ENCODE measurements around the gene NPW.

Gene NPW

DNA sequence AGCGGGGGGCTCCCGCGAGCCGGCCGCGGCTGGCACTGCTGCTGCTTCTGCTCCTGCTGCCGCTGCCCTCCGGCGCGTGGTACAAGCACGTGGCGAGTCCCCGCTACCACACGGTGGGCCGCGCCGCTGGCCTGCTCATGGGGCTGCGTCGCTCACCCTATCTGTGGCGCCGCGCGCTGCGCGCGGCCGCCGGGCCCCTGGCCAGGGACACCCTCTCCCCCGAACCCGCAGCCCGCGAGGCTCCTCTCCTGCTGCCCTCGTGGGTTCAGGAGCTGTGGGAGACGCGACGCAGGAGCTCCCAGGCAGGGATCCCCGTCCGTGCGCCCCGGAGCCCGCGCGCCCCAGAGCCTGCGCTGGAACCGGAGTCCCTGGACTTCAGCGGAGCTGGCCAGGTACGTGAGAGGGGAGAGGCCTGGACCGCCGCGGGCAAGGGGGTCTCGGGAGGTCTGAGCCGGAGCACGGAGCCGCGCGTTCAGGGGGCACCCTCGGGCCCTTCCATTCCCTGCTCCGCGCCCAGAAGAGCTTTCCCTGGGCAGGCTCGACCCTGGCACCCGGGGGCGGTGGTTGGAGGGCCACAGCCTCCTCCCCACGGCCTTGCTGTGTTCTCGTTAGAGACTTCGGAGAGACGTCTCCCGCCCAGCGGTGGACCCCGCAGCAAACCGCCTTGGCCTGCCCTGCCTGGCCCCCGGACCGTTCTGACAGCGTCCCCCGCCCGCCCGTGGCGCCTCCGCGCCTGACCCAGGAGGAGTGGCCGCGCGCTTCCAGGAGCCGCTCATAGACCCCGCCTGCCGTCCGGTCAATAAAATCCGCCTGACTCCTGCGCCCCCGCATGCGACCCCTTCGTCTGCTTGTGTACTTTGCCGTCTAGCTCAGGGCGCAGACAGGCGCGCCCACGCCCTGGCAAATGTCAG is 591 bp downstream of the NPW start:
- no peak overlapping the region for H3K9ac ChIP-seq (ENCODE audit: low read depth, low read length)
- peak overlapping the region; percentile 45 for H3K4me3 ChIP-seq (ENCODE audit: low read length)
- peaks cover 3% of the 10 kb centered on the region for H3K27me3 ChIP-seq (ENCODE audit: control insufficient read depth, insufficient read depth, low read length)
- H3K9me3 ChIP-seq (replicated peaks; ENCODE audit: low read length), result no peaks in the 10 kb centered on the region
- peaks cover 27% of the 10 kb centered on the region for H3K4me1 ChIP-seq (ENCODE audit: control insufficient read depth, insufficient read depth, low read length)
- no peaks in the 10 kb centered on the region for H3K36me3 ChIP-seq (ENCODE audit: insufficient read depth, low read length)
- peak overlapping the region; percentile 73 for H3K4me2 ChIP-seq (ENCODE audit: low read length)

DNA sequence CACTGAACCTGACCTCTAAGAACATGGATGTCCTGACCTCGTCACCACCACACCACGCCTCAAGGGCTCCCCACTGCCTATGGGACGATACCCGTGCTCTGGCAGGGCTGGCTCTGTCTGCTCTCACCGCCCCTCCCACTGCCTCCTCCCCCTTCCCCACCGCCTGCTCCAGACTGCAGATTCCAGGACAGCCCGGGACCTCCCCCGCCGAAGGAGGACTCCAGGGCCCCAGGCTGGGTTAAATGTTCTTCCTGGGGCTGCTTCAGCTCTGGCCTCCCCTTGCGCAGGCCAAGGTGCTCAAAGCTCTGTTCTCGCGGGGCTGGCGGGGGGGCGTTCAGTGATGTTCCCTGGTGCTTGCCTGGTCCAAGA is 3.1 kb downstream of the NPW start:
- H3K9ac ChIP-seq (ENCODE audit: low read depth, low read length), result peak overlapping the region; percentile 46
- H3K9me3 ChIP-seq (replicated peaks; ENCODE audit: low read length), result no peaks in the 10 kb centered on the region
- peak overlapping the region; percentile 57 for H3K4me3 ChIP-seq (ENCODE audit: low read length)
- no peaks in the 10 kb centered on the region for H3K36me3 ChIP-seq (ENCODE audit: insufficient read depth, low read length)
- peak overlapping the region; percentile 84 for H3K4me2 ChIP-seq (ENCODE audit: low read length)
- peaks cover 3% of the 10 kb centered on the region for H3K27me3 ChIP-seq (ENCODE audit: control insufficient read depth, insufficient read depth, low read length)
- H3K4me1 ChIP-seq (ENCODE audit: control insufficient read depth, insufficient read depth, low read length), result peaks cover 37% of the 10 kb centered on the region

DNA sequence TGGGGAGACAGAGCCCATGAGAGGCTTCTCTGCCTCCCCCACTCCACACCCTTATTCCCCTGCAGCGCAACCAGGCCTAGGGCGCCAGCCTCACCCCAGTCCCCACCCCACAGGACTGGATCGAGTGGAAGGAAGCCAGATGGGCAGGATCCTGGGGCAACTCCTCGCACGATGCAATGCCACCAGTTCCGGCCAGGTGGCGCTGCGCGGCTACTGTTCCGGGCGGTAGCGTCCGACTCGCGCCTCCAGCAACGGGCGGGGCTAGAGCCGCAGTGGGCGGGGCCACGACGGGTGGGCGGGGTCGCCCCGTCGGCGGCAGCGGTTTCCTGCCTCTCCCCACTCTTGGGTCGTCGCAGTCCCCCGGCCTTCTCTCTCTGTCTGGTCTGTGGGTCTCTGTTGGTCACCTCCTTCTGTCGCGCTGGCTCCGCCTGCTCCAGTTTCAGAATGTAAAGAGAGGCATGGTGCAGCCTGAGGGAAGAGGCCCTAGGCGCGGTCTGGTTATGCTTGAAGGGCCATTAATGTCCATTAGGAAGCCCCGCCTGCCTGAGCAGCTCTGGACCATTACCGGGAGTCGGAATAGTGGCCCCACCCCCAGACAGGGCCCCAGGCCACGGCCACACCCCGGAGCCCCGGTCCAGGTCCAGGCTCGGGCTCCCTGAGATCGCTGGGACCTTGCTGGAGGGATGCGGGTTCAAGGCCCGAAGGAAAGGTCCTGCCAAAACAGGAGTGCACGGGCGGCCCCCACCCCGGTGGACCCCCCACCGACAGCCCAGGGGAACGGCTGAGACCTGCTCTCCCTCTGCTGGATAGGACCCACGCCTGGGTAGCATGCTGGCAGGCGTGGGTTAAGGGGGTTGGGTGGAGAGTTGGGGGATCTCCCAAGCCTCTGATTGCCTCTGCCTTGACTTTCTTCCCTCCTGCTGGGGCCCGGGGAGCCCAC is 3.8 kb downstream of the NPW start:
- H3K4me3 ChIP-seq (ENCODE audit: low read length), result peak overlapping the region; percentile 57
- H3K4me1 ChIP-seq (ENCODE audit: control insufficient read depth, insufficient read depth, low read length), result peaks cover 37% of the 10 kb centered on the region
- no peaks in the 10 kb centered on the region for H3K9me3 ChIP-seq (replicated peaks; ENCODE audit: low read length)
- peaks cover 3% of the 10 kb centered on the region for H3K27me3 ChIP-seq (ENCODE audit: control insufficient read depth, insufficient read depth, low read length)
- peak overlapping the region; percentile 84 for H3K4me2 ChIP-seq (ENCODE audit: low read length)
- H3K36me3 ChIP-seq (ENCODE audit: insufficient read depth, low read length), result no peaks in the 10 kb centered on the region
- peak overlapping the region; percentile 46 for H3K9ac ChIP-seq (ENCODE audit: low read depth, low read length)

DNA sequence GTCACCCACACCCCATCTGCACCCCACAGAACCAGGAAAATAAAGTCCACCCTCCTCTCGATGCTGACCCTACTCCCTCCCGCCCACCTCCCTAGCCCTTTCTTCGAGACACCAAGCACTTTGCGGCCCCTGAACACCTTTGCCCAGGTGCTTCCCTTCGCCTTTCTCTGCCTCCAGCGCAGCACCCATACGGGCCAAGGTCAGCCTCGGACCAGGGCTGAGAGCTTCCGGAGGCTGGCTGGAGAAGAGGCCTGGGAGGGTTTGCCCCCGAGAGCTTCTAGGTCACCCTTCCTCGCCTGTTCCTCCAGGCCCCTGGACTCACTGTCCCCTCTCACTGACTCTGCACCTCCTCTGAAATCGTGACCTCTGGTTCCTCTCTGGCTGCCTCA is 4.4 kb downstream of the NPW start:
- Histone ChIP-seq H3K27me3 (ENCODE audit: control insufficient read depth, insufficient read depth, low read length) (peaks cover 3% of the 10 kb centered on the region), H3K9ac (ENCODE audit: low read depth, low read length) (no peak overlapping the region), H3K4me1 (ENCODE audit: control insufficient read depth, insufficient read depth, low read length) (peaks cover 37% of the 10 kb centered on the region)

DNA sequence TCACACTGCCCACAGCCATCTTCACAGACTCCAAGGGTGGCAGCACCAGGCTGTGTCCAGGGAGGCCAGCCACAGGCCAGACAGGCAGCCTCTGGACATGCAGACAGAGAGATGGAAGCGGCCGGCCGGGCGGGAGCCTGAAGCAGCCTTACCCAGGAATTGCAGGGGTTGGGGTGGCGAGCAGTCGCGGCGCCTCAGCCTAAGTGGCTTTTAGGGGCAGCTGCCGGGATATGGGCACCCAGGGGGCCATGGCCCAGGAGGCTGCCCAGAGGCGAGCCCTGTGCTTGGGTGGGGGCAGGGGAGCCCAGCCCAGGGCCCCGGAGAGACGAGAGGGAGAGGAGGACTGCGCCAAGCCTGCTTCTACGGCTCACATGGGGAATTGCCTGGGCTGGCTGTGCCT is 5.7 kb downstream of the NPW start:
- Histone ChIP-seq H3K36me3 (ENCODE audit: insufficient read depth, low read length) (peaks cover 3% of the 10 kb centered on the region), H3K27me3 (ENCODE audit: control insufficient read depth, insufficient read depth, low read length) (peaks cover 1% of the 10 kb centered on the region), H3K9ac (ENCODE audit: low read depth, low read length) (no peak overlapping the region), H3K4me1 (ENCODE audit: control insufficient read depth, insufficient read depth, low read length) (peaks cover 29% of the 10 kb centered on the region), H3K9me3 (replicated peaks; ENCODE audit: low read length) (no peaks in the 10 kb centered on the region), H3K4me3 (ENCODE audit: low read length) (no peak overlapping the region), H3K4me2 (ENCODE audit: low read length) (no peak overlapping the region)

More for the DNA sequence above, 4.4 kb downstream of the NPW start:
- H3K4me2 ChIP-seq (ENCODE audit: low read length), result no peak overlapping the region
- no peak overlapping the region for H3K4me3 ChIP-seq (ENCODE audit: low read length)
- no peaks in the 10 kb centered on the region for H3K9me3 ChIP-seq (replicated peaks; ENCODE audit: low read length)
- no peaks in the 10 kb centered on the region for H3K36me3 ChIP-seq (ENCODE audit: insufficient read depth, low read length)

DNA sequence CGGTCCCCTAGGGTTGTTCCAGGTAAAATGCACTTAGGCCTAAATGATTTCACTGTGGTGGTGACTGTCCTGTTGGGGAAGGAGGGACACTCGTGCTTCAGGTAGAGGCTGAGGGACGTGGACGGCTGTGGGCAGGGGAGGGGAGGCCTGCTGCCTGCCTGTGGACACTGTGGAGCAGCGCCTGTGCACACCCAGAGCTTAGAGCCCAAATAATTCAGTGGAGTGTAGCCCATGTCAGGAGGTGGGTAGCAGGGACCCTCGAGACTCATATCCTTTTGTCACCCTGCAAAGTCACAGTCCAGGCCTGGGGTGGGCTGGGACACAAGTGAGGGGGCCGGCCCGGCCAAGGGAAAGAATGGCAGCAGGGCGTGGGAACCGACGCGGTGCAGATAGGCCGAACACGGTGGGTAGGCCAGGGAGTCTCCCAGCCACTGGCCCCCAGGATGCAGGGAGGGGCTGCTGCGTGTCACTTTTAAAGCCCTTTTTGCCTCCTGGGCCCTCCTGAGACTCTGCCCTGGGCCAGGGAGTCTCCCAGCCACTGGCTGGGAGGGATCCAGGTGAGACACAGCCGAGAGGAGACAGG is 6.4 kb downstream of the NPW start:
- Histone ChIP-seq H3K4me3 (ENCODE audit: low read length) (no peak overlapping the region), H3K9ac (ENCODE audit: low read depth, low read length) (no peak overlapping the region), H3K27me3 (ENCODE audit: control insufficient read depth, insufficient read depth, low read length) (no peaks in the 10 kb centered on the region), H3K4me1 (ENCODE audit: control insufficient read depth, insufficient read depth, low read length) (peaks cover 22% of the 10 kb centered on the region), H3K9me3 (replicated peaks; ENCODE audit: low read length) (no peaks in the 10 kb centered on the region), H3K4me2 (ENCODE audit: low read length) (peak overlapping the region; percentile 72), H3K36me3 (ENCODE audit: insufficient read depth, low read length) (peaks cover 4% of the 10 kb centered on the region)

DNA sequence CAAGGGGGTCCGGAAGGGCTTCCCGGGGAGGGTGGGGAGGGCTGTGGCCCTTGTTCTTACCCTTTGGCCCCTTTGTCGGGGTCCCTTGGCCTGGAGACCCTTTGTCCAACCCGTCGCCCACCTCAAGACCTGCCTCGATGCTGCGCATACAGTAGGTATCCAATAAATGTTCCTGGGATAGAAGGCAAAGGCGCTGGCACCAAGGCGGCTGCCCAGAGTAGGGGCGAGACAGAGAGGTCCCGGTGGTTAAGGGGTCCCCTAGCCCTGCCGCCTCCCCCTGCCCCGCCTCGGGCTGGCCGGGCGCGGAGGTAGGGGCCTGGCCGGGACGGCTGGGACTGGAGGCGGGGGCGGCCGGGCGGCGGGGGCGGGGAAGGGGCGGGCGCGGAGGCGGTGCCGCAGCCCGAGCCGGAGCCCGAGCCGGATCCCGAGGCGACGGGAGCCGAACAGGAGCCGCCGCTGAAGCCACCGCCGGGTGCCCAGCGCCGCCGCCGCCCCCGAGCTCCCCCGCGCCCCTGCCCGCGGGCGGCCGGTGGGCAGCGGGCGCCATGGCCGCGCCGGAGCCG is 7.0 kb downstream of the NPW start, which contains the start of gene NHERF2:
Gene NHERF2 (plus strand): TSS at position 442 of the 563 bp plus-strand sequence. CDS start 104 bp downstream, at position 546.
- peaks cover 4% of the 10 kb centered on the region for H3K36me3 ChIP-seq (ENCODE audit: insufficient read depth, low read length)
- H3K4me1 ChIP-seq (ENCODE audit: control insufficient read depth, insufficient read depth, low read length), result peaks cover 22% of the 10 kb centered on the region
- H3K27me3 ChIP-seq (ENCODE audit: control insufficient read depth, insufficient read depth, low read length), result no peaks in the 10 kb centered on the region
- peak within 1 kb of the TSS; percentile 85 for H3K4me2 ChIP-seq (ENCODE audit: low read length)
- H3K9ac ChIP-seq (ENCODE audit: low read depth, low read length), result peak within 1 kb of the TSS; percentile 51
- H3K9me3 ChIP-seq (replicated peaks; ENCODE audit: low read length), result no peaks in the 10 kb centered on the region
- H3K4me3 ChIP-seq (ENCODE audit: low read length), result peak within 1 kb of the TSS; percentile 68

DNA sequence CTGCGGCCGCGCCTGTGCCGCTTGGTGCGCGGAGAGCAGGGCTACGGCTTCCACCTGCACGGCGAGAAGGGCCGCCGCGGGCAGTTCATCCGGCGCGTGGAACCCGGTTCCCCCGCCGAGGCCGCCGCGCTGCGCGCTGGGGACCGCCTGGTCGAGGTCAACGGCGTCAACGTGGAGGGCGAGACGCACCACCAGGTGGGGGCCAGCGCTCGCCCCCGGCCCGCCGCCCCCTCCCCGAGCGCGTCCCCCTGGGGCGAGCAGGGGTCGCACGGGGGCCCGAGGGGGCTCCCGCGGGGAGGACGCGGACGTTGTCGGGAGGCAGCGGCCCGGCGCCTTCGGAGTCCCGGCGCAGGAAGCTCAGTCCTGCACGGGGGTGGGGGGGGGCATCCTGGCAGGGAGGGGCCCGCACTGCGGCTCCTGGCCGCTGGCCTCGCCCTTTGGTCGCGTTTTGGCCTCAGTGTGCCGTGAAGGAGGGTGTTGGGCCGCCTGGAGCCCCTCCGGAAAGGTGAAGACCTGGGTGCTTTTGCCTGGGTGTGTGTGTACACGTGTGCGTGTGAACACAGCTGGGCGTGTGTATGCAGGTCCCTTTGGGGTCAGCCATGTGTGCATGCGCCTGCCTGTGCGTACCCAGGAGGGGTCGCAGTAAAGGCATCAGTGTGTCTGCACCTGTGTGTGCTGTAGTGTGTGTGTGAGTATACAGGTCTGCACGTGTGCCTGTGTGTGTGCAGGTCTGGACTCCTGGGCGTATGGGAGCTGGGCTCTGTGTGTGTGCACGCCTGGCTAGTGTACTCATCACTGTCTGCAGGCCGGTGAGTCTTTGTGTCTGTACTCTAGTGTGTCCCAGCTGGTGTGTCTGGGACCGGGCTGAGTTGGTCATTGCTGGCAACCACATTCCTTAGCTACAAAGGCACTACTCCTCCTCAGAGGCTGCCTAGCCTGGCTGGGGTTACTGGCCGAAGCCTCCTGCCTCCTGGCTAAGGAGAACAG is 7.7 kb downstream of the NPW start:
- Histone ChIP-seq H3K36me3 (ENCODE audit: insufficient read depth, low read length) (peaks cover 4% of the 10 kb centered on the region), H3K4me1 (ENCODE audit: control insufficient read depth, insufficient read depth, low read length) (peaks cover 24% of the 10 kb centered on the region), H3K4me3 (ENCODE audit: low read length) (peak overlapping the region; percentile 68), H3K9me3 (replicated peaks; ENCODE audit: low read length) (no peaks in the 10 kb centered on the region), H3K4me2 (ENCODE audit: low read length) (peak overlapping the region; percentile 85), H3K27me3 (ENCODE audit: control insufficient read depth, insufficient read depth, low read length) (no peaks in the 10 kb centered on the region), H3K9ac (ENCODE audit: low read depth, low read length) (peak overlapping the region; percentile 51)

DNA sequence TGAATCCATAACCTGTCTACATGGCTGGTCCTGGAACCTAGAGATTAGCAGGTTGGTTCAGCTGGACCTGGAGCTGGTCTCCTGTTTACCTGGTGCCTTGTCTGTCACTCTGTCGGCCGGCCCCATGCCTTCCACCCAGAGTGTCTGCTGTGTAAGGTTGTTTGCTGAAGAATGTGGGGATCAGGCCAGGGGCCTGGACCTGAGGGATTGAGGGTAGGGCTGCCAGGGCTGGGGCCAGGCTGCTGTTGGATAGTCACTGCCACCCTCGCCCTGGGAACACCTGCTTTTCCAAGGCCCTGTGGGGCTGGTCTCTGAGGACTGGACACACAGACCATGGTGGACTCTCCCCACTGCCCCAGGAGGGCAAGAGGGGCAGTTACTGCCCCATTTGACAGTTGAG is 8.6 kb downstream of the NPW start:
- peaks cover 4% of the 10 kb centered on the region for H3K36me3 ChIP-seq (ENCODE audit: insufficient read depth, low read length)
- H3K4me2 ChIP-seq (ENCODE audit: low read length), result peak overlapping the region; percentile 85
- H3K4me1 ChIP-seq (ENCODE audit: control insufficient read depth, insufficient read depth, low read length), result peaks cover 26% of the 10 kb centered on the region
- H3K9ac ChIP-seq (ENCODE audit: low read depth, low read length), result no peak overlapping the region
- H3K27me3 ChIP-seq (ENCODE audit: control insufficient read depth, insufficient read depth, low read length), result no peaks in the 10 kb centered on the region
- H3K9me3 ChIP-seq (replicated peaks; ENCODE audit: low read length), result no peaks in the 10 kb centered on the region
- H3K4me3 ChIP-seq (ENCODE audit: low read length), result peak overlapping the region; percentile 68

DNA sequence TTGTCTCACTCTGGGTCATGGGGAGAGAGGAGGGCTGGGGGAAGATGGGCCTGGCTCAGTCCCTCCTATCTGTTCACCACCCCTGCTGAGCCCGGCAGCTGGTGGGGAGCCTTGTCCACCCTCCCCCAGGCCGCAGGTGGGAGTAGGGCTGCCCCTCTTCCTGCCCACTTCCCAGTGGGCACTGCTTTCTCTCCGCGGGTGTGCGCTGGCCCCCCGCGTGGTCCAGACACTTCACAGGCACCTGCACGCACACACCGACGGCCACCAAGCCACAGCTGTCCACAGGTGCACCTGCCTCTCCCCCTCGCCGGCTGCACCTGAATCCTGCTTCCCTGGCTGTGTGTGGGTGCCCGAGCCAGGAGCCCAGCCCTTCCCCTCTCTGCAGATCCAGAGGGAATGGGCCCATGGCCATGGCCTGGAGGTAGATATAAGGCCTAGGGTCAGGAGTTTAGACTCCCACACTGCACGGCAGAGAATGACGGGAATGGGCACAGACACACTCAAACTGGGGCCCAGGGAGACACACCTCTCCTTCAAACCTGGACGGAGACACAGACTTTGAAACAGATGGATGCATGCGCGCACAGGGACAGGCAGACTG is 9.1 kb downstream of the NPW start:
- H3K9me3 ChIP-seq (replicated peaks; ENCODE audit: low read length), result no peaks in the 10 kb centered on the region
- peaks cover 27% of the 10 kb centered on the region for H3K4me1 ChIP-seq (ENCODE audit: control insufficient read depth, insufficient read depth, low read length)
- no peaks in the 10 kb centered on the region for H3K27me3 ChIP-seq (ENCODE audit: control insufficient read depth, insufficient read depth, low read length)
- peak overlapping the region; percentile 85 for H3K4me2 ChIP-seq (ENCODE audit: low read length)
- no peak overlapping the region for H3K9ac ChIP-seq (ENCODE audit: low read depth, low read length)
- peaks cover 4% of the 10 kb centered on the region for H3K36me3 ChIP-seq (ENCODE audit: insufficient read depth, low read length)
- no peak overlapping the region for H3K4me3 ChIP-seq (ENCODE audit: low read length)
